Loucy (cell line): ENCODE data around the gene KIAA0319L.

Experiments used
- H2AFZ ChIP-seq: fragments of 200-600 bp; sonication (generic); 2 replicates; pipeline ENCODE4 v1.6.0; 2016; ENCODE audit warnings: antibody characterized with exemption, mild to moderate bottlenecking, low read length, moderate library complexity
- H3F3A ChIP-seq: fragments of 200-600 bp; 2 replicates; pipeline ENCODE4 v1.6.0; 2016; ENCODE audit warnings: antibody characterized with exemption, low read depth, mild to moderate bottlenecking
- H3K27me3 ChIP-seq: fragments of 200-600 bp; sonication (generic); 2 replicates; pipeline ENCODE4 v1.6.1; 2014; ENCODE audit warnings: low read length, mild to moderate bottlenecking; ENCODE audit not compliant: insufficient read depth, poor library complexity, severe bottlenecking
- H3K36me3 ChIP-seq: fragments of 200-600 bp; sonication (generic); 2 replicates; pipeline ENCODE4 v1.6.1; 2016; ENCODE audit warnings: low read length; ENCODE audit not compliant: insufficient read depth
- H3K4me1 ChIP-seq: fragments of 200-600 bp; sonication (generic); 2 replicates; pipeline ENCODE4 v1.5.1; 2014; ENCODE audit warnings: low read length, mild to moderate bottlenecking; ENCODE audit not compliant: insufficient read depth, poor library complexity, severe bottlenecking
- H3K4me2 ChIP-seq: fragments of 200-600 bp; sonication (generic); 2 replicates; pipeline ENCODE4 v1.6.0; 2014; ENCODE audit warnings: antibody characterized with exemption, low read length, low read depth, mild to moderate bottlenecking; ENCODE audit not compliant: poor library complexity, severe bottlenecking
- H3K4me3 ChIP-seq: fragments of 200-600 bp; sonication (generic); 2 replicates; pipeline ENCODE4 v1.5.1; 2014; ENCODE audit warnings: low read length, mild to moderate bottlenecking, mixed read lengths; ENCODE audit not compliant: poor library complexity, severe bottlenecking
- H3K79me2 ChIP-seq: fragments of 200-600 bp; sonication (generic); 2 replicates; pipeline ENCODE4 v1.6.1; 2014; ENCODE audit warnings: low read length; ENCODE audit not compliant: insufficient read depth
- H3K9ac ChIP-seq: fragments of 200-600 bp; sonication (generic); 2 replicates; pipeline ENCODE4 v1.6.0; 2014; ENCODE audit warnings: mild to moderate bottlenecking, low read depth, low read length, moderate library complexity; ENCODE audit not compliant: poor library complexity, severe bottlenecking
- H3K9me2 ChIP-seq: fragments of 200-600 bp; sonication (generic); replicated peaks from 2 replicates; pipeline ENCODE4 v1.6.1; 2016; ENCODE audit warnings: low read depth, low read length, mixed read lengths
- H3K9me3 ChIP-seq: fragments of 200-600 bp; sonication (generic); 2 replicates; pipeline ENCODE4 v1.6.1; 2014; ENCODE audit warnings: mild to moderate bottlenecking, antibody characterized with exemption, low read length, low read depth; ENCODE audit not compliant: insufficient read depth
- H4K20me1 ChIP-seq: fragments of 200-600 bp; sonication (generic); 2 replicates; pipeline ENCODE4 v1.6.0; 2014; ENCODE audit warnings: antibody characterized with exemption, low read length, mild to moderate bottlenecking; ENCODE audit not compliant: insufficient read depth, poor library complexity, severe bottlenecking
- EZH2phosphoT487 ChIP-seq: fragments of 200-600 bp; IDR thresholded peaks from 2 replicates; pipeline ENCODE4 v1.6.1; 2018; ENCODE audit warnings: antibody characterized with exemption, mild to moderate bottlenecking, moderate library complexity, borderline replicate concordance
- TF ChIP-seq, protein P1 (sequence below): fragments of 200-600 bp; sonication (generic); conservative IDR thresholded peaks from 2 replicates; pipeline ENCODE4 v1.5.1; 2014; ENCODE audit warnings: mild to moderate bottlenecking, antibody characterized with exemption, low read length

Gene KIAA0319L

DNA sequence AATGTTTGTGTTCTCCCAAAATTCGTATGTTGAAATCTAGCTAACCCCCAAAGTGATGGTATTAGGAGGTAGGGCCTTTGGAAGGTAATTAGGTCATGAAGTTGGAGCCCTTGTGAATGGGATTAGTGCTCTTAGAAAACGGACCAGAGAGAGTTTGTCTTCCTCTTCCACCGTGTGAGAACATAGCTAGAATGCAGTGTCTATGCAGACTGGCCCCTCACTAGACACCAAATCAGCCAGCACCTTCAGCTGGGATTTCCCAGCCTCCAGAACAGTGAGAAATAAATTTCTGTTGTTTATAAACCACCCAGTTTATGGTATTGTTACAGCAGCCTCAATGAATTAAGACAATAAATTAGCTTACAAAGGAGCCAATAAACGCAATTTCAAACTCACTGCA lies 58.0 kb downstream of the KIAA0319L start:
- Histone ChIP-seq H3K27me3 (no peaks in the 10 kb centered on the region), H3K4me2 (no peak overlapping the region), H3K4me1 (no peaks in the 10 kb centered on the region), H3K9ac (no peak overlapping the region), H3F3A (no peaks in the 10 kb centered on the region), H4K20me1 (no peaks in the 10 kb centered on the region), H2AFZ (no peak overlapping the region), H3K4me3 (no peak overlapping the region), H3K9me3 (no peaks in the 10 kb centered on the region), H3K9me2 (no peaks in the 10 kb centered on the region), H3K36me3 (no peaks in the 10 kb centered on the region), H3K79me2 (no peaks in the 10 kb centered on the region)
- TF ChIP-seq, protein P1, sequence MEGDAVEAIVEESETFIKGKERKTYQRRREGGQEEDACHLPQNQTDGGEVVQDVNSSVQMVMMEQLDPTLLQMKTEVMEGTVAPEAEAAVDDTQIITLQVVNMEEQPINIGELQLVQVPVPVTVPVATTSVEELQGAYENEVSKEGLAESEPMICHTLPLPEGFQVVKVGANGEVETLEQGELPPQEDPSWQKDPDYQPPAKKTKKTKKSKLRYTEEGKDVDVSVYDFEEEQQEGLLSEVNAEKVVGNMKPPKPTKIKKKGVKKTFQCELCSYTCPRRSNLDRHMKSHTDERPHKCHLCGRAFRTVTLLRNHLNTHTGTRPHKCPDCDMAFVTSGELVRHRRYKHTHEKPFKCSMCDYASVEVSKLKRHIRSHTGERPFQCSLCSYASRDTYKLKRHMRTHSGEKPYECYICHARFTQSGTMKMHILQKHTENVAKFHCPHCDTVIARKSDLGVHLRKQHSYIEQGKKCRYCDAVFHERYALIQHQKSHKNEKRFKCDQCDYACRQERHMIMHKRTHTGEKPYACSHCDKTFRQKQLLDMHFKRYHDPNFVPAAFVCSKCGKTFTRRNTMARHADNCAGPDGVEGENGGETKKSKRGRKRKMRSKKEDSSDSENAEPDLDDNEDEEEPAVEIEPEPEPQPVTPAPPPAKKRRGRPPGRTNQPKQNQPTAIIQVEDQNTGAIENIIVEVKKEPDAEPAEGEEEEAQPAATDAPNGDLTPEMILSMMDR: no peak
- TF ChIP-seq EZH2phosphoT487: no peak

DNA sequence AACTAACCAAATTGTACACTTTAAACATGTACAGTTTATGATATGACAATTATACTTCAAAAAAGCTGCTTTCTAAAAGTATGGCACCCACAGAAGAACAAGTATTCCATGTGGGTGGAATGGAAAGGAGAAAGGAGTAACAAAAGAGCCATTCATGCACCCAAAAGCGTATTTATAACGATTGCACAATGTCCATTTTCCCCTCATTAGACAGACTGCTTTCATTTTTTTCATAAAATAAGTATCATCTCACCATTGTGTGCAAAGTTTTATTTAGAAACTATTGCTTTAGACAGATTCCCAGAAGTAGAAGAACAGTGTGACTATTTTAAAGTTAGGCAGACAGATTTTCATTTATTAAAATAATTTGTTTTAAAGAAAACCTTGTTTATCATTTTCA lies 59.6 kb downstream of the KIAA0319L start:
- Histone ChIP-seq H3K4me3 (no peak overlapping the region), H2AFZ (no peak overlapping the region), H3K4me1 (no peaks in the 10 kb centered on the region), H3F3A (no peaks in the 10 kb centered on the region), H3K9me2 (no peaks in the 10 kb centered on the region), H3K79me2 (no peaks in the 10 kb centered on the region), H3K9ac (no peak overlapping the region), H3K27me3 (no peaks in the 10 kb centered on the region), H3K36me3 (no peaks in the 10 kb centered on the region; the same call in 1 of the 2 replicates), H3K4me2 (no peak overlapping the region), H3K9me3 (peaks cover 9% of the 10 kb centered on the region; the same call in 1 of the 2 replicates), H4K20me1 (no peaks in the 10 kb centered on the region)
- TF ChIP-seq, protein P1: no peak
- TF ChIP-seq EZH2phosphoT487: no peak

- TF ChIP-seq EZH2phosphoT487: no peak
- TF ChIP-seq, protein P1: no peak
- Histone ChIP-seq H4K20me1 (no peaks in the 10 kb centered on the region), H2AFZ (no peak overlapping the region), H3F3A (no peaks in the 10 kb centered on the region), H3K27me3 (no peaks in the 10 kb centered on the region), H3K9me3 (peaks cover 21% of the 10 kb centered on the region; the same call in 1 of the 2 replicates), H3K36me3 (no peaks in the 10 kb centered on the region; the same call in 1 of the 2 replicates), H3K9me2 (no peaks in the 10 kb centered on the region), H3K4me3 (no peak overlapping the region), H3K9ac (no peak overlapping the region), H3K4me1 (no peaks in the 10 kb centered on the region), H3K4me2 (no peak overlapping the region), H3K79me2 (no peaks in the 10 kb centered on the region)
These were observed 67.0 kb downstream of the KIAA0319L start for GRCh38 chr1:35490250-35490649.
